ENCODE measurements around the gene OR10G7.

OR10G7 gene, protein sequence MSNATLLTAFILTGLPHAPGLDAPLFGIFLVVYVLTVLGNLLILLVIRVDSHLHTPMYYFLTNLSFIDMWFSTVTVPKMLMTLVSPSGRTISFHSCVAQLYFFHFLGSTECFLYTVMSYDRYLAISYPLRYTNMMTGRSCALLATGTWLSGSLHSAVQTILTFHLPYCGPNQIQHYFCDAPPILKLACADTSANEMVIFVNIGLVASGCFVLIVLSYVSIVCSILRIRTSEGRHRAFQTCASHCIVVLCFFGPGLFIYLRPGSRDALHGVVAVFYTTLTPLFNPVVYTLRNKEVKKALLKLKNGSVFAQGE

DNA sequence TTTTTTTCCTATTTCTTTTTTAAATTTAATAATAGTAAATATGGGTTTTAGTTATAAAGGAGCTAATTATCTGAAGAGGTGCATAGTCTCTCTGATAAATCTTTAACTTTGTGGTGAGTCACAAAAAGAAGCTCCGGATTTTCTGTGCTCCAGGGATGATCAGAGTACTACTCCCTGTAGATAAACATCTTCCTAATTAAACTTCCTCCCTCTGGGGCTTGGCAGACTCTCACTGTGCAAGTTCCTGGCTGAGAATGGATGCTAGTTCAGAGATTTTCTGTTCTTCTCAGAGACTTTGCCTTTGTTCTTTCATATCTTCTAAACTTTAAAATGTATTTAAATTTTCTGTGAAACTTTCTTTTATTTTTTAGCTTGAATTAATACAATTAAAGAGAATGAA, at the start of gene OR10G7:
OR10G7 (minus strand) TSS at position 72 of the 400 bp plus-strand sequence. CDS start 2,324 bp downstream, outside the sequence.
- Histone ChIP-seq H3K36me3 (ENCODE audit: control insufficient read depth, insufficient read depth, low read length) (no peaks in the 10 kb centered on the region), H3K4me3 (ENCODE audit: low read depth, low read length) (no peak within 1 kb of the TSS), H3K4me1 (ENCODE audit: control insufficient read depth, insufficient read depth, low read length) (no peaks in the 10 kb centered on the region), H3K9ac (ENCODE audit: low read length) (no peak within 1 kb of the TSS), H3K27me3 (ENCODE audit: control insufficient read depth, insufficient read depth, low read length) (no peaks in the 10 kb centered on the region), H3K27ac (ENCODE audit: low read depth, low read length) (no peak within 1 kb of the TSS), H3K9me3 (ENCODE audit: control insufficient read depth, insufficient read depth, low read depth, low read length) (no peaks in the 10 kb centered on the region)

DNA sequence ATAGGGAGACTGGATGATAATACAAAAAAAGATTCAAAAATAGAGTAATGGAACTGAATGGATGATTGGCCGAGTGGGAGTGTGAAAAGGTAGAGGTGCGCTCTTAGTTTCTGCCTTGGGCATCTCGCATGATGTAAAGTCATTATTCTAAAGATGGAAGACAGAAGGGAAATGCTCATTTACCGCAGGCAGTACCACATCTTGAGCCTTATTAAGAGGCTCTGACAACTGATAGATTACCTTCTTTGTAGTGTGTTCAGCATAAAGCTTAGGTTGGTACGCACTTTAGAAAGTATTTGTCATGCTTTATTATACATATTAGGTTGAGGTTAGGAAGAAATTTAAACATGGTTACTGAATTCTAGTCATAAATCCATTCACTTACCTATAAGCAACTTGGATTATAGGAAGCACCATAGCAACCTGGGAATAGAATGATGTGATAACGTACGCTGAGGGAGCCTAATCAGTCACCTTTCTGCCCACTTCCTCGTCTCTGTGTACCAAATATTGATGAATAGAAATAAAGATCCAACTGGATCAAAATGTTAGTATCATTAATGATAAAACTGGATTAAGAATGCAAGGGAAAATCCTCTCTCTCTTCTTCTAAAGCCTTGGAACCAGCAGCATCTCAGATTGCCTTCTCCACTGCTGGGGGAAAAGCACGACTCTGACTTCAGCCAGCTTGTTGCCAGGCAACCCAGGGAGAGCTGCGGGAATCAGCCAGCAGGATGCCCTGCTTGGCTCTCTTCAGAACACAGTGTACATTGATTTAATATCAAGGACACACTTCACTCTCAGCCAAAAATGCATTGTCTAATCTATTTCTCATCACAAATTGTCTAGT, 45.1 kb upstream of the OR10G7 start:
- Histone ChIP-seq H3K27me3 (ENCODE audit: control insufficient read depth, insufficient read depth, low read length) (no peaks in the 10 kb centered on the region), H3K4me1 (ENCODE audit: control insufficient read depth, insufficient read depth, low read length) (no peaks in the 10 kb centered on the region), H3K36me3 (ENCODE audit: control insufficient read depth, insufficient read depth, low read length) (no peaks in the 10 kb centered on the region), H3K9ac (ENCODE audit: low read length) (no peak overlapping the region), H3K9me3 (ENCODE audit: control insufficient read depth, insufficient read depth, low read depth, low read length) (no peaks in the 10 kb centered on the region), H3K4me3 (ENCODE audit: low read depth, low read length) (no peak overlapping the region), H3K27ac (ENCODE audit: low read depth, low read length) (no peak overlapping the region)

DNA sequence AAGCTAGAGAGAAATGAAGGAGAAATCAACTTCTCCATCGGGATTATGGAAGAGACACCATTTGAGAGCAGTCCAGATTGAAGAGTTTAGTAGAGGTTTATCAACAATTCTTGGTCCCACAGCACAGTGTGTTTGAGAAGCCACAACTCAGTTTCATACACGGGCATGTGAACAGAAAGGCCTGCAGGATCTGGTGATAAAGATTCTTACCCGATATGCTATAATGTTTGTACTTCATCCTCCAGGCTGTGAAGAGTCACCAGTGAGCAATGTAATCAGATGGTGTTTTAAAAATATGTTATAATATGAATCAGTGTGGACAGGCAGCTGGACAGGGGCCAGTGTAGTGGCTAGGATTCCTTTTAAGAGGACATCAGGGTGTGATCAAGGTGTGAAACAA, 44.5 kb upstream of the OR10G7 start:
- no peaks in the 10 kb centered on the region for H3K27me3 ChIP-seq (ENCODE audit: control insufficient read depth, insufficient read depth, low read length)
- H3K36me3 ChIP-seq (ENCODE audit: control insufficient read depth, insufficient read depth, low read length), result no peaks in the 10 kb centered on the region
- no peak overlapping the region for H3K27ac ChIP-seq (ENCODE audit: low read depth, low read length)
- H3K4me1 ChIP-seq (ENCODE audit: control insufficient read depth, insufficient read depth, low read length), result no peaks in the 10 kb centered on the region
- H3K4me3 ChIP-seq (ENCODE audit: low read depth, low read length), result no peak overlapping the region
- no peak overlapping the region for H3K9ac ChIP-seq (ENCODE audit: low read length)
- no peaks in the 10 kb centered on the region for H3K9me3 ChIP-seq (ENCODE audit: control insufficient read depth, insufficient read depth, low read depth, low read length)

- H3K27ac ChIP-seq (ENCODE audit: low read depth, low read length), result no peak overlapping the region
- H3K27me3 ChIP-seq (ENCODE audit: control insufficient read depth, insufficient read depth, low read length), result no peaks in the 10 kb centered on the region
- no peak overlapping the region for H3K9ac ChIP-seq (ENCODE audit: low read length)
- H3K36me3 ChIP-seq (ENCODE audit: control insufficient read depth, insufficient read depth, low read length), result no peaks in the 10 kb centered on the region
- H3K9me3 ChIP-seq (ENCODE audit: control insufficient read depth, insufficient read depth, low read depth, low read length), result no peaks in the 10 kb centered on the region
- H3K4me3 ChIP-seq (ENCODE audit: low read depth, low read length), result no peak overlapping the region
- H3K4me1 ChIP-seq (ENCODE audit: control insufficient read depth, insufficient read depth, low read length), result no peaks in the 10 kb centered on the region
Measured at GRCh38 chr11:124082371-124082770, 41.2 kb upstream of the OR10G7 start.

GRCh38 chr11:124081483-124081882, 40.4 kb upstream of the OR10G7 start:
- Histone ChIP-seq H3K27me3 (ENCODE audit: control insufficient read depth, insufficient read depth, low read length) (no peaks in the 10 kb centered on the region), H3K4me1 (ENCODE audit: control insufficient read depth, insufficient read depth, low read length) (0 out of 2 replicates have a peak, but pooled peaks cover 2% of the 10 kb centered on the region), H3K4me3 (ENCODE audit: low read depth, low read length) (no peak overlapping the region), H3K9me3 (ENCODE audit: control insufficient read depth, insufficient read depth, low read depth, low read length) (no peaks in the 10 kb centered on the region), H3K9ac (ENCODE audit: low read length) (no peak overlapping the region), H3K27ac (ENCODE audit: low read depth, low read length) (no peak overlapping the region), H3K36me3 (ENCODE audit: control insufficient read depth, insufficient read depth, low read length) (no peaks in the 10 kb centered on the region)

DNA sequence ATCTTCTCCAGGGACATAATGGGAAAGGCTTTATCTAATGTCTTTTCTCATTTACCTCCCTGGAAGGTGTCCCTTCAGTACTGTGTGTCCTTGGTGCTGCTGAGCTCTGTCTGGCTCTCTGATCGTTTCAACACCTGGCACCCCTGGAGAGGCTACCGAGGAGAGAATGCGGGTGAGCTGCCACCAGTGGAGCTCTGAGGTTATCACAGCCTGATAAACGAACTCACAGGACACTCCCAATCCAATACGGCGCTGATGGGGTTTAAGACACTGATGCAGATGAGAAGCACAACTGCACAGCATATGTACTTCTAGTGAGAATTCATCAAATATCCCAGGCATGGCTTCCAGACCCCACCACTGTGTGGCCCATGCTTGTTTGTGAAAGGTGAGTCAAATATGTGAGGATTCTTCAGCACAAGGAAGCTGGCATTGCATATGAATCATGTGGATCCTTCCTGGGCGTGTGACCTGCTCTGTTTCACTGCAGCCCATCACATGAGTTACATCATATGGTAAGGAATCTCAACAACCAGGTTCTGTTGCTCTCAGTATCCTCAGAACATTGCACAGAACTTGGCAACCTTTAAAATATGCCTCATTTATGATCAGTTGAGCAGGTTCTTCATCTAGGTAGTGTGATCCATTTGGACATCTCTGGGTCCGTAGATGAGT, 39.3 kb upstream of the OR10G7 start:
- Histone ChIP-seq H3K36me3 (ENCODE audit: control insufficient read depth, insufficient read depth, low read length) (no peaks in the 10 kb centered on the region), H3K9me3 (ENCODE audit: control insufficient read depth, insufficient read depth, low read depth, low read length) (no peaks in the 10 kb centered on the region), H3K9ac (ENCODE audit: low read length) (no peak overlapping the region), H3K4me3 (ENCODE audit: low read depth, low read length) (no peak overlapping the region), H3K27ac (ENCODE audit: low read depth, low read length) (no peak overlapping the region), H3K4me1 (ENCODE audit: control insufficient read depth, insufficient read depth, low read length) (peaks cover 6% of the 10 kb centered on the region; the same call in 1 of the 2 replicates), H3K27me3 (ENCODE audit: control insufficient read depth, insufficient read depth, low read length) (no peaks in the 10 kb centered on the region)

DNA sequence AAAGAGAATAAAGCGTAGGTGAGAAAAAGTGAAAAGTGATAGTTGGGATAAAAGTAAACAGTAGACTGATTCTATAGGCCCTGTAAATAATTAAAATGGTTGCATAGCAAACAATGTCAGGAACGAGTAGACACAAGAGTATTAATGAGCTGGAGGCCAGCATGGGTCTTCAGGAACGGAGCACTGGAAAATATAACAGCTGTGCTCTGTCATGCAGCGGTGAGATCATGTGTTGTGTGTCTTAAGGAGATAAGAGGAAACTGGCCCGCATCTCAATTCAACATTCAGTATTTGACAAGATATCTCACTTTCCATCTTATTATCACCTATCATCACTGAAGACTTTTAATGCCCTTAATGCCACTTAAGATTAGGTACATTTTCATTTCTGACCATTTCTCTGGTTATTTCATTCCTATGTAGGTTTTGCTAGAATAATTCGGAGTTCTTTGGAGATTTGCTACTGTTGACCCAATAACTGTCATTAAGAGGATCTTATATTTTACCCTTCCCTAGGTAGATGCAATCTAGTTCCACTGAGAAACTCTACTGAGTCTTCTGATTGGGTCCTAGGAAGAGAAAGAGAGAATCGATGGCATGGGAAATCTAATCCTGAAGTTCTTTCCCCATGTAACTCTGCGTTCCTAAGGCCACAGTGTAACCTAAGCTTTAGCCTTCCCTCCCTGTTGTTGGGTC, 38.7 kb upstream of the OR10G7 start:
- H3K36me3 ChIP-seq (ENCODE audit: control insufficient read depth, insufficient read depth, low read length), result no peaks in the 10 kb centered on the region
- no peak overlapping the region for H3K27ac ChIP-seq (ENCODE audit: low read depth, low read length)
- H3K9me3 ChIP-seq (ENCODE audit: control insufficient read depth, insufficient read depth, low read depth, low read length), result no peaks in the 10 kb centered on the region
- no peak overlapping the region for H3K9ac ChIP-seq (ENCODE audit: low read length)
- peaks cover 5% of the 10 kb centered on the region; the same call in 1 of the 2 replicates for H3K27me3 ChIP-seq (ENCODE audit: control insufficient read depth, insufficient read depth, low read length)
- H3K4me1 ChIP-seq (ENCODE audit: control insufficient read depth, insufficient read depth, low read length), result peaks cover 9% of the 10 kb centered on the region; the same call in 1 of the 2 replicates
- no peak overlapping the region for H3K4me3 ChIP-seq (ENCODE audit: low read depth, low read length)

GRCh38 chr11:124078591-124078990, 37.5 kb upstream of the OR10G7 start:
- Histone ChIP-seq H3K27me3 (ENCODE audit: control insufficient read depth, insufficient read depth, low read length) (peaks cover 6% of the 10 kb centered on the region; the same call in 1 of the 2 replicates), H3K4me3 (ENCODE audit: low read depth, low read length) (no peak overlapping the region), H3K9ac (ENCODE audit: low read length) (no peak overlapping the region), H3K9me3 (ENCODE audit: control insufficient read depth, insufficient read depth, low read depth, low read length) (no peaks in the 10 kb centered on the region), H3K4me1 (ENCODE audit: control insufficient read depth, insufficient read depth, low read length) (peaks cover 9% of the 10 kb centered on the region; the same call in 1 of the 2 replicates), H3K27ac (ENCODE audit: low read depth, low read length) (no peak overlapping the region), H3K36me3 (ENCODE audit: control insufficient read depth, insufficient read depth, low read length) (no peaks in the 10 kb centered on the region)

GRCh38 chr11:124077266-124077665, 36.1 kb upstream of the OR10G7 start:
- H3K36me3 ChIP-seq (ENCODE audit: control insufficient read depth, insufficient read depth, low read length), result no peaks in the 10 kb centered on the region
- H3K27me3 ChIP-seq (ENCODE audit: control insufficient read depth, insufficient read depth, low read length), result peaks cover 6% of the 10 kb centered on the region; the same call in 1 of the 2 replicates
- no peak overlapping the region for H3K9ac ChIP-seq (ENCODE audit: low read length)
- no peak overlapping the region for H3K27ac ChIP-seq (ENCODE audit: low read depth, low read length)
- no peak overlapping the region for H3K4me3 ChIP-seq (ENCODE audit: low read depth, low read length)
- no peaks in the 10 kb centered on the region for H3K9me3 ChIP-seq (ENCODE audit: control insufficient read depth, insufficient read depth, low read depth, low read length)
- H3K4me1 ChIP-seq (ENCODE audit: control insufficient read depth, insufficient read depth, low read length), result peaks cover 9% of the 10 kb centered on the region; the same call in 1 of the 2 replicates

DNA sequence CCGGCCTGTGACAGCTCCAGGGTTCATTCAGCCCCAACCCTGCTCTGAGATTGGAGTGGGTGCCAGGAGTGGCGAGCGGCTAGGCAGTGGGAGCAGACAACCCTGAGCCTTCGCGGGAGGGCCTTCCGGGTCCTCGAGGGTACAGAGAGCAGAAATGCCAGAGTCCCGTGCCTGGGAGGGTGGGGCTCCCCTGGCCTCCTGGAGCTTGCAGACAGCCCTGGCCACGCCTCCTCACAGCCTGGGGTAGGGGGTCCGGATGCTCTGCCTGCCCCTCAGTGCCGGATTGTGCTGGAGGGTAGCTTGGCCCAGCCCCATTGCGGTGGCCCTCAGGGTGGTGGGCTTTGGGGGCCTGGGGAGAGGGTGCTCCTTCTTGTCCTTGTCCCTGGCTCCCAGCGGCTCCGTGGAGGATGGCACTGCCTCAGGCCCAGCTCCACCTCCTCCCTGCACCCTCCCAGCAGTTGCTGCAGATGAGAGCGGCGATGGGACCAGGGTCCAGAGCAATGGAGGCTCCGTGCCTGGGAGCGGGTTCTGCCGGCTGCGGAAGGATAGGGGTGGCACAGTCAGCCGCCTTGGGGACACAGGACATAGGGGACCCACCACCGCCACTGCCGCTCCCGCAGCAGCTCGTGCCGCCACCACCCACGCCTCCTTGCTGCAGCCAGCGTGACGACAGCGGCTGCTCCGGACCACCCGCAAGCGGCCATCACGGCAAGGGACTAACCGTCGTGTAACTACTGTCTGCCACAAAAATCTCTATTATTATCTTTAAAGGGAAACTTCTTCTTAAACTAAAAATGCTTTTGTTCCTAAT, 34.9 kb upstream of the OR10G7 start:
- Histone ChIP-seq H3K36me3 (ENCODE audit: control insufficient read depth, insufficient read depth, low read length) (no peaks in the 10 kb centered on the region), H3K27me3 (ENCODE audit: control insufficient read depth, insufficient read depth, low read length) (peaks cover 6% of the 10 kb centered on the region; the same call in 1 of the 2 replicates), H3K9ac (ENCODE audit: low read length) (no peak overlapping the region), H3K4me1 (ENCODE audit: control insufficient read depth, insufficient read depth, low read length) (peaks cover 9% of the 10 kb centered on the region; the same call in 1 of the 2 replicates), H3K27ac (ENCODE audit: low read depth, low read length) (no peak overlapping the region), H3K4me3 (ENCODE audit: low read depth, low read length) (peak overlapping the region; percentile 75), H3K9me3 (ENCODE audit: control insufficient read depth, insufficient read depth, low read depth, low read length) (no peaks in the 10 kb centered on the region)

Data from HUES6 (cell line).